Calu3 (cell line): ENCODE measurements around the gene SLC13A2. TPM values are rescaled to one million over a fixed set of nuclear protein-coding genes. Genes with fewer than 3 reads are reported as not detected.

ENCODE experiments used
- BruUV-seq: library from RNA; stranded (reverse); fragments of 400-500 nt; replicated peaks from 2 replicates; lab custom pipeline; 2021; lab: Mats Ljungman, UMichigan
- CTCF ChIA-PET: fragments of 300-600 bp; sonication (Branson Sonifier 250); formaldehyde crosslinking; loops from one replicate; lab custom pipeline; 2022; ENCODE audit warnings: antibody characterized with exemption; lab: Charles Lee
- DNase-seq: peaks from one replicate; pipeline ENCODE4 v3.0.0; 2022
- H3K27ac Mint-ChIP-seq: one replicate; pipeline ENCODE4 v1.8.0; 2022; ENCODE audit warnings: mixed read lengths; ENCODE audit not compliant: unreplicated experiment
- H3K27me3 Mint-ChIP-seq: one replicate; pipeline ENCODE4 v1.8.0; 2022; ENCODE audit warnings: mixed read lengths; ENCODE audit not compliant: unreplicated experiment
- H3K36me3 Mint-ChIP-seq: one replicate; pipeline ENCODE4 v1.8.0; 2022; ENCODE audit warnings: mild to moderate bottlenecking, moderate library complexity, mixed read lengths; ENCODE audit not compliant: insufficient read depth, unreplicated experiment
- H3K4me1 Mint-ChIP-seq: one replicate; pipeline ENCODE4 v1.8.0; 2022; ENCODE audit warnings: mild to moderate bottlenecking, low read depth, mixed read lengths; ENCODE audit not compliant: unreplicated experiment
- H3K4me3 Mint-ChIP-seq: one replicate; pipeline ENCODE4 v1.8.0; 2022; ENCODE audit warnings: mild to moderate bottlenecking, low read depth, moderate library complexity, mixed read lengths; ENCODE audit not compliant: unreplicated experiment
- H3K9me3 Mint-ChIP-seq: one replicate; pipeline ENCODE4 v1.8.0; 2022; ENCODE audit warnings: low read depth, mixed read lengths; ENCODE audit not compliant: unreplicated experiment
- CTCF ChIP-seq: fragments of 200-600 bp; IDR thresholded peaks from one replicate; pipeline ENCODE4 v1.8.0; 2022; ENCODE audit warnings: antibody characterized with exemption; ENCODE audit not compliant: unreplicated experiment
- intact Hi-C: fragments of 100-400 bp; cut with micrococcal nuclease; formaldehyde crosslinking; loops from one replicate; pipeline ENCODE4 v1.10.0; 2022; ENCODE audit not compliant: unreplicated experiment
- total RNA-seq: library from RNA; stranded (reverse); gene quantifications from 2 replicates; pipeline ENCODE4 v1.2.3, GENCODE V29; 2022

The SLC13A2 gene
- total RNA-seq, 1 experiment from 2014 or later, result not detected

GRCh38 chr17:28518132-28518531 lies 44.7 kb downstream of the SLC13A2 start:
- Mint-ChIP-seq H3K27me3 (peaks cover 57% of the 10 kb centered on the region), H3K4me3 (no peak overlapping the region), H3K27ac (no peak overlapping the region), H3K36me3 (no peaks in the 10 kb centered on the region), H3K9me3 (no peaks in the 10 kb centered on the region), H3K4me1 (no peaks in the 10 kb centered on the region)
- no peak for TF ChIP-seq CTCF
- CTCF ChIA-PET, result no interaction called here
- DNase-seq, result no peak
- intact Hi-C loops, result no loop called here
- no TSS peak for BruUV-seq

- H3K27ac Mint-ChIP-seq, result no peak overlapping the region
- no peaks in the 10 kb centered on the region for H3K4me1 Mint-ChIP-seq
- TF ChIP-seq CTCF, result no peak
- DNase-seq, result no peak
- CTCF ChIA-PET, result no interaction called here
- BruUV-seq, result no TSS peak
- no peaks in the 10 kb centered on the region for H3K36me3 Mint-ChIP-seq
- peaks cover 57% of the 10 kb centered on the region for H3K27me3 Mint-ChIP-seq
- no peaks in the 10 kb centered on the region for H3K9me3 Mint-ChIP-seq
- intact Hi-C loops, result no loop called here
- H3K4me3 Mint-ChIP-seq, result no peak overlapping the region
These were observed 45.1 kb downstream of the SLC13A2 start for GRCh38 chr17:28518578-28518977.

- no peak for TF ChIP-seq CTCF
- Mint-ChIP-seq H3K27me3 (peaks cover 53% of the 10 kb centered on the region), H3K4me3 (no peak overlapping the region), H3K36me3 (no peaks in the 10 kb centered on the region), H3K9me3 (no peaks in the 10 kb centered on the region), H3K4me1 (no peaks in the 10 kb centered on the region), H3K27ac (no peak overlapping the region)
- no TSS peak for BruUV-seq
- intact Hi-C loops, result no loop called here
- CTCF ChIA-PET, result no interaction called here
- DNase-seq, result no peak
These were observed 45.8 kb downstream of the SLC13A2 start for GRCh38 chr17:28519236-28519635.

GRCh38 chr17:28520687-28521086 lies 47.2 kb downstream of the SLC13A2 start:
- CTCF ChIA-PET, result no interaction called here
- Mint-ChIP-seq H3K4me3 (no peak overlapping the region), H3K4me1 (no peaks in the 10 kb centered on the region), H3K27me3 (peaks cover 38% of the 10 kb centered on the region), H3K27ac (no peak overlapping the region), H3K9me3 (no peaks in the 10 kb centered on the region), H3K36me3 (no peaks in the 10 kb centered on the region)
- intact Hi-C loops, result no loop called here
- no peak for DNase-seq
- no TSS peak for BruUV-seq
- TF ChIP-seq CTCF, result no peak
